AG04450 (cell line): ENCODE data around the gene PCSK6. TPM values are rescaled to one million over a fixed set of nuclear protein-coding genes. Genes with fewer than 3 reads are reported as not detected.

Experiments used
- CTCF ChIA-PET: fragments of 300-600, 350-600 bp; formaldehyde crosslinking; extraction: SDS; loops from one replicate; lab custom pipeline; 2022; ENCODE audit warnings: antibody characterized with exemption, inconsistent platforms; lab: Charles Lee
- POLR2A ChIA-PET: fragments of 350-600 bp; formaldehyde crosslinking; extraction: SDS; loops from one replicate; lab custom pipeline; 2021; ENCODE audit warnings: antibody characterized with exemption, inconsistent platforms; lab: Yijun Ruan, JAX
- DNase-seq: peaks from one replicate; pipeline ENCODE4 v3.0.0-alpha.2; 2011; ENCODE audit warnings: low read depth, low spot score
- H3K27ac ChIP-seq: one replicate; pipeline ENCODE4 v1.5.1; 2012; ENCODE audit warnings: low read depth, low read length, control low read depth
- H3K27me3 ChIP-seq: one replicate; pipeline ENCODE4 v1.6.0; 2012; ENCODE audit warnings: low read length; ENCODE audit not compliant: control insufficient read depth, insufficient read depth
- H3K4me3 ChIP-seq: 2 replicates; pipeline ENCODE4 v1.5.1; 2011; ENCODE audit warnings: mild to moderate bottlenecking, low read depth, low read length, control low read depth
- H3K9me3 ChIP-seq: 2 replicates; pipeline ENCODE4 v1.5.1; 2012; ENCODE audit warnings: low read length; ENCODE audit not compliant: control insufficient read depth, insufficient read depth
- polyA plus RNA-seq: library from polyadenylated mRNA; depleted of rRNA; stranded (reverse); fragments of >200 nt; gene quantifications from 2 replicates; pipeline ENCODE4 v1.2.3, GENCODE V29; 2011
- TF ChIP-seq, protein P1 (sequence below): IDR thresholded peaks from 2 replicates; pipeline ENCODE4 v1.5.1; 2011; ENCODE audit warnings: low read depth, low read length, control low read depth, inconsistent platforms

PCSK6 gene
- polyA plus RNA-seq, 1 experiment, result 0.06 TPM

DNA sequence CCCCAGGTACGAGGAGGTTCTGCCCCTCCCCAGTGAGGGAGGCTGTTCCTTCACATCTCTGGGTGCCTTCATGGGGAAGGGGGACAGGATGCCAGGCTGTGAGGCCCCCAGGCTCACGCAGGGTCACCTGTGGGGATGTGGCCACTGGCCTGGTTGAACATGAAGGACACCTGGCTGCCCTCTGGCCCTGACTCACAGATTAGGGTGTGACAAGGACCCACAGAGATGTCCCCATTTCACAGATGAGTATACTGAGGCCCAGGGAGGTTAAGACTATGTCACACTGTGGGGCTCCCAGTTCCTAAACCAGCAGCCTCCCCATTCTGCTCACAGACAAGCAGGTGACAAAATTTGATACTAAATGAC is 42.4 kb downstream of the PCSK6 start:
- ChIA-PET CTCF (no interaction called here), POLR2A (no interaction called here)
- DNase-seq, result no peak
- no peaks in the 10 kb centered on the region; the same call in 1 of the 2 replicates for H3K9me3 ChIP-seq
- peaks cover 7% of the 10 kb centered on the region for H3K27me3 ChIP-seq
- TF ChIP-seq, protein P1, sequence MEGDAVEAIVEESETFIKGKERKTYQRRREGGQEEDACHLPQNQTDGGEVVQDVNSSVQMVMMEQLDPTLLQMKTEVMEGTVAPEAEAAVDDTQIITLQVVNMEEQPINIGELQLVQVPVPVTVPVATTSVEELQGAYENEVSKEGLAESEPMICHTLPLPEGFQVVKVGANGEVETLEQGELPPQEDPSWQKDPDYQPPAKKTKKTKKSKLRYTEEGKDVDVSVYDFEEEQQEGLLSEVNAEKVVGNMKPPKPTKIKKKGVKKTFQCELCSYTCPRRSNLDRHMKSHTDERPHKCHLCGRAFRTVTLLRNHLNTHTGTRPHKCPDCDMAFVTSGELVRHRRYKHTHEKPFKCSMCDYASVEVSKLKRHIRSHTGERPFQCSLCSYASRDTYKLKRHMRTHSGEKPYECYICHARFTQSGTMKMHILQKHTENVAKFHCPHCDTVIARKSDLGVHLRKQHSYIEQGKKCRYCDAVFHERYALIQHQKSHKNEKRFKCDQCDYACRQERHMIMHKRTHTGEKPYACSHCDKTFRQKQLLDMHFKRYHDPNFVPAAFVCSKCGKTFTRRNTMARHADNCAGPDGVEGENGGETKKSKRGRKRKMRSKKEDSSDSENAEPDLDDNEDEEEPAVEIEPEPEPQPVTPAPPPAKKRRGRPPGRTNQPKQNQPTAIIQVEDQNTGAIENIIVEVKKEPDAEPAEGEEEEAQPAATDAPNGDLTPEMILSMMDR, result no peak
- no peak overlapping the region for H3K4me3 ChIP-seq
- H3K27ac ChIP-seq, result no peak overlapping the region

GRCh38 chr15:101446518-101447167 is 42.9 kb downstream of the PCSK6 start:
- Histone ChIP-seq H3K27ac (no peak overlapping the region), H3K4me3 (no peak overlapping the region), H3K27me3 (peaks cover 7% of the 10 kb centered on the region), H3K9me3 (no peaks in the 10 kb centered on the region; the same call in 1 of the 2 replicates)
- ChIA-PET POLR2A (no interaction called here), CTCF (no interaction called here)
- DNase-seq, result no peak
- TF ChIP-seq, protein P1, result no peak

DNA sequence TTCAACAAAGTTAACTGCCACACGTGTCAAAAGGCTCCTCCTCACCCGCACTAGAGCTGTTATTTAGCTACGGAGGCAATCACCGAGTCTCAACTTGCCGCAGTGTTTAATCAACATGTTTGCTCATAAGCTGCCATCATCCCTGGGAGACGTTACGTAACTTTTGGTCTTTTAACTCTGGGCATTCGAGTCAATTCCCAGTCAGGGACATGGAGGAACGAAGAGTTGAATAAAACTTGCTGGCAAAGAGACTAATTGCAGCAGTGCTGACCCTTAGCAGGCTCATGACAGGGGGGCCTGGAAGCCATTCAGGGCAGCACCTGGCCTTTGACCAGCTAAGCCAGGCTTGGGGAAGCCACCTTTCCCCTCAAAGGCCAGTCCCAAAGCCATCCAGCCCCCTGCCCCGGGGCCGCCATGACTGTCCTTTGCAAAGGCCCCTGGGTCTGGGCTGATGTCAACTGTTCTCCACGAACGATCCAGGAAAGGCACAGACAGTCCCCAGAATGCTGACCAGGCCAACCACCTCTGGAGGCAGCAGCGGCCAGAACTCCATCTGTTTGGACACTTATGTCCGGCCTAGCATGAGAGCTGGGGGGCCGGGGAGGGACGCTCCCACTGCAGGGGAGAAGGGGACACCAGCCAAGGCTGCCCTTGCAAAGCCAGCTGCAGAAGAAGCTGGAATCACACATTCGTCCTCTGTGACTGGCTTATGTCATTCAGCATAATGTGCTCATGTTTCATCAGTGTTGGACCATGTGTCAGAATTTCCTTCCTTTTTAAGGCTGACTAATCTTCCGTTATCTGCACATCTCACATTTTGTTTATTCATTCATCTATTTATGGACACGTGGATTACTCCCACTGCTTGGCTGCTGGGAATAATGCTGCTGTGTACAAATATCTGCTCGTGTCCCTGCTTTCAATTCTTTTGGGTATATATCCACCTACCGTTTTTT is 43.7 kb downstream of the PCSK6 start:
- TF ChIP-seq, protein P1, result no peak
- Histone ChIP-seq H3K4me3 (no peak overlapping the region), H3K27me3 (peaks cover 2% of the 10 kb centered on the region), H3K9me3 (no peaks in the 10 kb centered on the region; the same call in 1 of the 2 replicates), H3K27ac (no peak overlapping the region)
- no peak for DNase-seq
- ChIA-PET POLR2A (no interaction called here), CTCF (no interaction called here)

DNA sequence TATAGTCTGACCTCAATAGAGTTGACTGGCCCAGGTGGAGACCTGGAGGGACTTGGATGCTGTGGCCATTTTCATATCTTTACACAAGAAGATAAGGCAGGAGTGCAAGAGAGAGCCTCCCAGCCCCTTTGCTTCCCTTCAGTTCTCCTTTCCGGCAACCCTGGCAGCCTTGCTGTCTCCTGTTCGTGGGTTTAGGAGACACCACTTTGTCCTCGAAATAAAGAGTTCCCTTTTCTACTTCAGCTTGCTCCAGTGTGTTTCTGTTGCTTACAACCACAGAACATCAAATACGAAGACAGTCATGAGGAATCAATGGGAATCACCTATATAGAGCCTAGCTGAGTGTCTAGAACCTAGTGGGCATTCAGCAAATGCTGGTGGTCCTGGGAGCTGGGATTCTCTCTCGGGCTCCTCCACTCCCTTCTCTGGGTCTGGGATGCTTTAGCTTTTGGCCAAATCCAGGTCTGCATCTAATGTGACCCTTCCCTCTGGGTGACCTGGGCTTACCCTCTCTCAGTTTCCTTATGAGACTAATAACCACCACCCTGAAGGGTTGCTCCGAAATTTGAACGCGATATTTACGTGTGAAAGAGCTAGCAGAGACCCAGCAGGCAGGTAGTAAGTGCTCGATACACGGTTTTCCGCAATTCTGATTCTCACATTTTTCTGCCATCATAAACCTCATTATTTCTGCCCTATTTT is 44.5 kb downstream of the PCSK6 start:
- Histone ChIP-seq H3K9me3 (no peaks in the 10 kb centered on the region), H3K4me3 (no peak overlapping the region), H3K27me3 (peaks cover 2% of the 10 kb centered on the region), H3K27ac (no peak overlapping the region)
- ChIA-PET CTCF (no interaction called here), POLR2A (no interaction called here)
- no peak for DNase-seq
- TF ChIP-seq, protein P1, result no peak
